Measurements from ENCODE around the gene SMCO2.

Gene SMCO2

GRCh38 chr12:27463511-27464219 is 17.1 kb downstream of the SMCO2 start:
- Mint-ChIP-seq H3K4me1 (ENCODE audit: low read depth) (peaks cover 43% of the 10 kb centered on the region), H3K27ac (peak overlapping the region; percentile 17), H3K9me3 (no peaks in the 10 kb centered on the region), H3K4me3 (no peak overlapping the region), H3K27me3 (peaks cover 2% of the 10 kb centered on the region), H3K36me3 (ENCODE audit: low read depth) (no peaks in the 10 kb centered on the region)
- intact Hi-C loops (cut with micrococcal nuclease), result no loop called here

DNA sequence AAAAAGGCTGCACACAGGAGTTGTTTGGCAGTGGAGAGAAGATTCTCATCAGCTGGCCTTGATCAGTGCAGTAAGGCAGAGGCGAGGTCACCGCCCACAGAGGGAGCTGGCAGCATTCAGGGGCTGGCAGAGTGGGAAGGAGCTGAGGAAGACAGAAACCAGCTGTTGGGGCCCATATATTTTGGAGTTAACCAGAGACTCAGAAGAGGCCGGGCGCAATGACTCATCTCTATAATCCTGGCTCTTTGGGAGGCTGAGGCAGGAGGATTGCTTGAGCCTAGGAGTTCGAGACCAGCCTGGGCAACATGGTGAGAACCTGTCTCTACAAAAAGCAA is 17.7 kb downstream of the SMCO2 start:
- Mint-ChIP-seq H3K36me3 (ENCODE audit: low read depth) (no peaks in the 10 kb centered on the region), H3K27ac (peak overlapping the region; percentile 17), H3K4me1 (ENCODE audit: low read depth) (peaks cover 43% of the 10 kb centered on the region), H3K27me3 (peaks cover 2% of the 10 kb centered on the region), H3K4me3 (no peak overlapping the region), H3K9me3 (no peaks in the 10 kb centered on the region)
- intact Hi-C loops (cut with micrococcal nuclease), result no loop called here

GRCh38 chr12:27467641-27468040 is 21.1 kb downstream of the SMCO2 start:
- intact Hi-C loops (cut with micrococcal nuclease), result no loop called here
- H3K36me3 Mint-ChIP-seq (ENCODE audit: low read depth), result no peaks in the 10 kb centered on the region

GRCh38 chr12:27468241-27468640 is 21.7 kb downstream of the SMCO2 start:
- intact Hi-C loops (cut with micrococcal nuclease), result no loop called here
- H3K27ac Mint-ChIP-seq, result no peak overlapping the region
- H3K27me3 Mint-ChIP-seq, result peaks cover 2% of the 10 kb centered on the region
- H3K4me1 Mint-ChIP-seq (ENCODE audit: low read depth), result peaks cover 17% of the 10 kb centered on the region
- H3K36me3 Mint-ChIP-seq (ENCODE audit: low read depth), result no peaks in the 10 kb centered on the region
- H3K4me3 Mint-ChIP-seq, result no peak overlapping the region
- no peaks in the 10 kb centered on the region for H3K9me3 Mint-ChIP-seq

More at GRCh38 chr12:27467641-27468040, 21.1 kb downstream of the SMCO2 start:
- Mint-ChIP-seq H3K9me3 (no peaks in the 10 kb centered on the region), H3K27ac (no peak overlapping the region), H3K4me3 (no peak overlapping the region), H3K27me3 (peaks cover 2% of the 10 kb centered on the region), H3K4me1 (ENCODE audit: low read depth) (peaks cover 23% of the 10 kb centered on the region)

DNA sequence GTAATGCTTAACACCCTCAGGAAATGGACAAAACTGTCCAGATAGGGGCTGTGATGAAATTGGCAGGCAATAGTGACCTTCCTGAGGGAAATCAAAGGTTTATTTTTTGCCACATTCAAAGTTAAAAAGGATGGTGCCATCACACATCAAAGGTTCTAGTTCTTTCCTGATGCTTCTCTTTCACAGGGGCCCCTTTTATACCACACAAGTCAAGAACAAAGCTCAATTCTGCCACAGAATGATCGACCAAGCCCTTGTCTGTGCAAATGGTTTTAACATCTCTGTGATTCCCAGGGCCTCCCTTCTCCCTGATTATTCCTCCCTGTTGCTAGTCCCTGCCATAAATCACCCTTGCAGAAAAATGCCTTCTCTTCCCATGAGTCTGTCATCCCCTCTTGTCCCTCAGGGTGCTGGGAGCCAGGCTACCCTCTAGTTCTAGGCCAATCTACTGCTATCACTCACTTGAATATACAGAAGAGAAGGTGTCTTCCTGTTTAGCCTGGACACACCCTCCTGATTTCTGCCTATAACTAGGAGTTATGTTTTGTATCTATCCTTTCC is 22.7 kb downstream of the SMCO2 start:
- Mint-ChIP-seq H3K27me3 (peaks cover 2% of the 10 kb centered on the region), H3K4me3 (no peak overlapping the region), H3K36me3 (ENCODE audit: low read depth) (no peaks in the 10 kb centered on the region), H3K27ac (no peak overlapping the region), H3K9me3 (no peaks in the 10 kb centered on the region), H3K4me1 (ENCODE audit: low read depth) (peaks cover 6% of the 10 kb centered on the region)
- intact Hi-C loops (cut with micrococcal nuclease), result no loop called here

GRCh38 chr12:27472604-27473003 is 26.1 kb downstream of the SMCO2 start:
- H3K27ac Mint-ChIP-seq, result no peak overlapping the region
- intact Hi-C loops (cut with micrococcal nuclease), result no loop called here
- peaks cover 17% of the 10 kb centered on the region for H3K36me3 Mint-ChIP-seq (ENCODE audit: low read depth)
- peaks cover 5% of the 10 kb centered on the region for H3K4me1 Mint-ChIP-seq (ENCODE audit: low read depth)
- H3K4me3 Mint-ChIP-seq, result no peak overlapping the region
- H3K9me3 Mint-ChIP-seq, result peaks cover 24% of the 10 kb centered on the region
- no peaks in the 10 kb centered on the region for H3K27me3 Mint-ChIP-seq

GRCh38 chr12:27474344-27474743 is 27.8 kb downstream of the SMCO2 start:
- Mint-ChIP-seq H3K4me3 (no peak overlapping the region), H3K27me3 (no peaks in the 10 kb centered on the region), H3K27ac (no peak overlapping the region), H3K4me1 (ENCODE audit: low read depth) (peaks cover 10% of the 10 kb centered on the region), H3K36me3 (ENCODE audit: low read depth) (peaks cover 26% of the 10 kb centered on the region), H3K9me3 (peaks cover 41% of the 10 kb centered on the region)
- intact Hi-C loops (cut with micrococcal nuclease), result no loop called here

GRCh38 chr12:27477049-27477448 is 30.5 kb downstream of the SMCO2 start:
- Mint-ChIP-seq H3K36me3 (ENCODE audit: low read depth) (peaks cover 42% of the 10 kb centered on the region), H3K9me3 (peaks cover 57% of the 10 kb centered on the region), H3K27me3 (no peaks in the 10 kb centered on the region), H3K4me1 (ENCODE audit: low read depth) (peaks cover 21% of the 10 kb centered on the region), H3K27ac (no peak overlapping the region), H3K4me3 (no peak overlapping the region)
- intact Hi-C loops (cut with micrococcal nuclease), result no loop called here

DNA sequence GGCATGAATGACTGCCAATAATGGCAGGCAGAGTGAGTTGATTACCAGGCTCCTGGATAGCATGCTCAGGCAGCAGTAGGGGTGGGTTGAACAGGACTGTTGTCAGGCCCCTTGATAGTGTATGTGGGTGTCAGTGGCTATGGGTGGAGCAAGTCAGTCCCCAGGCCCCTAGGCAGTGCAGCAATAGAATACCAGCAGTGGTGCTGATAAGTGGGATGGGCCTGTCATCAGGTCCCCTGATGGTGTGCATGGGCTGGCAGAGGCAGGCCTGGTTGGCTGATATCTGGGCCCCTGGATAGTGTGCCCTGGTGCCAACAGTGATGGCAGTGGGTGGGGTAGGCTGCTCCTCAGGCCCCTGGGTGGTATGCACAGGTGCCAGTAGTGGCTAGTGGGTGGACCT is 32.4 kb downstream of the SMCO2 start:
- Mint-ChIP-seq H3K9me3 (peaks cover 57% of the 10 kb centered on the region), H3K27me3 (no peaks in the 10 kb centered on the region), H3K36me3 (ENCODE audit: low read depth) (peaks cover 42% of the 10 kb centered on the region), H3K4me3 (no peak overlapping the region), H3K27ac (no peak overlapping the region), H3K4me1 (ENCODE audit: low read depth) (peaks cover 21% of the 10 kb centered on the region)
- intact Hi-C loops (cut with micrococcal nuclease), result no loop called here

DNA sequence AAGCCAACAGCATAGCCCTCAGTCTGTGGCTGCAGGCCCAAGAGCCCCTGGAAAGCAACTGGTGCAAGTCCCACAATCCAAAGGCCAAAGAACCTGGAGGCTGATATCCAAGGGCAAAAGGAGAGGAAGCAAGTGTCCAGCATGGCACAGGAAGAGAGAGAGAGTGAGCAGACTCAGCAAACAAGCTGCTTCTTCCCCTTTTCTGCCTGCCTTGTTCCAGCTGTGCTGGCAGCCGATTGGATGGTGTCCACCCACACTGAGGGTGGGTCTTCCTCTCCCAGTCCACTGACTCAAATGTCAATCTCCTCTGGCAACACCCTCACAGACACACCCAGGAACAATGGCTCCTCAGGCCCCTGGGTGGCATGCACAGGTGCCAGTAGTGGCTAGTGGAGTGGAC is 33.5 kb downstream of the SMCO2 start:
- no peak overlapping the region for H3K4me3 Mint-ChIP-seq
- peaks cover 57% of the 10 kb centered on the region for H3K9me3 Mint-ChIP-seq
- no peaks in the 10 kb centered on the region for H3K27me3 Mint-ChIP-seq
- intact Hi-C loops (cut with micrococcal nuclease), result no loop called here
- peaks cover 21% of the 10 kb centered on the region for H3K4me1 Mint-ChIP-seq (ENCODE audit: low read depth)
- peaks cover 42% of the 10 kb centered on the region for H3K36me3 Mint-ChIP-seq (ENCODE audit: low read depth)
- peak overlapping the region; percentile 75 for H3K27ac Mint-ChIP-seq

GRCh38 chr12:27486961-27487360 is 40.4 kb downstream of the SMCO2 start:
- Mint-ChIP-seq H3K27me3 (no peaks in the 10 kb centered on the region), H3K4me3 (no peak overlapping the region), H3K36me3 (ENCODE audit: low read depth) (no peaks in the 10 kb centered on the region), H3K4me1 (ENCODE audit: low read depth) (peaks cover 7% of the 10 kb centered on the region), H3K27ac (no peak overlapping the region), H3K9me3 (no peaks in the 10 kb centered on the region)
- intact Hi-C loops (cut with micrococcal nuclease), result no loop called here

DNA sequence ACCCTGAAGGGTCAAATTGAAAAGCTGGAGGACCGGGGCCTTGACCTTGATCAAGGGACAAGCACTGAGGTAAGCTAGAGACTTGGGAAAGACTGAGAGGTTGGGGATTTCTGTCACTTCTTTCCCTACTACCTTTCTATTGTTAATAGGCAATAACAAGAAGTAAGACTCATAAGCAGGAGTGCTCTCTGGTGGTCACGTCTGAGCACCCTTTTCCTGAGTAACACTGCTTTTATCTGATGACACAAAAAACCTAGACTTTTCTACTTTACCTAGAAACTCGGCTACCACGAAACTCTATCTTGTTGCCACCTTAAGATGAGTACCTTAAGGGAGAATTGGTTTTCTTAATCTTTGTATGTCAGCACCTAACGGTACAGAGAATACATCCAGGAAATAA is 41.9 kb downstream of the SMCO2 start:
- H3K36me3 Mint-ChIP-seq (ENCODE audit: low read depth), result no peaks in the 10 kb centered on the region
- peaks cover 7% of the 10 kb centered on the region for H3K4me1 Mint-ChIP-seq (ENCODE audit: low read depth)
- no peaks in the 10 kb centered on the region for H3K27me3 Mint-ChIP-seq
- no peak overlapping the region for H3K27ac Mint-ChIP-seq
- intact Hi-C loops (cut with micrococcal nuclease), result no loop called here
- H3K9me3 Mint-ChIP-seq, result no peaks in the 10 kb centered on the region
- no peak overlapping the region for H3K4me3 Mint-ChIP-seq

DNA sequence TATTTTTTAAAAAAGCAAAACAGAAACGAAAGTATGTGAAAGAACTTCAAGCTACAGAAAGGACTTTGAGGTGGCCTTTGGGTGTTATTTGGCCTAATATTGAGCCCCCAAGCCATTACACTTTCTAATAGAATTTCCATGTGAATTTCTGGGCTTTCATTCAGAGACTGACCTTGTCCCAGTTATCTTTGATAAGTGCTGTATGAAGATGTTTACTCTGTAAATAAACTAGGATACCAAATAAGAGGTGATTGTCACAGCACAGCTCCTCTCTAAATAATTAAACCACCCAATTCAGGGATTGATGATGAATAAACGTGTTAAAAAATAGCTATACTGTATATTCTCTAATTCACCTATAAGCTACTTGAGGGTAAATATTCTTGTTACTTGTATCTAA is 44.7 kb downstream of the SMCO2 start:
- Mint-ChIP-seq H3K36me3 (ENCODE audit: low read depth) (no peaks in the 10 kb centered on the region), H3K4me3 (no peak overlapping the region), H3K4me1 (ENCODE audit: low read depth) (peaks cover 7% of the 10 kb centered on the region), H3K27me3 (no peaks in the 10 kb centered on the region), H3K9me3 (no peaks in the 10 kb centered on the region), H3K27ac (no peak overlapping the region)
- intact Hi-C loops (cut with micrococcal nuclease), result no loop called here

DNA sequence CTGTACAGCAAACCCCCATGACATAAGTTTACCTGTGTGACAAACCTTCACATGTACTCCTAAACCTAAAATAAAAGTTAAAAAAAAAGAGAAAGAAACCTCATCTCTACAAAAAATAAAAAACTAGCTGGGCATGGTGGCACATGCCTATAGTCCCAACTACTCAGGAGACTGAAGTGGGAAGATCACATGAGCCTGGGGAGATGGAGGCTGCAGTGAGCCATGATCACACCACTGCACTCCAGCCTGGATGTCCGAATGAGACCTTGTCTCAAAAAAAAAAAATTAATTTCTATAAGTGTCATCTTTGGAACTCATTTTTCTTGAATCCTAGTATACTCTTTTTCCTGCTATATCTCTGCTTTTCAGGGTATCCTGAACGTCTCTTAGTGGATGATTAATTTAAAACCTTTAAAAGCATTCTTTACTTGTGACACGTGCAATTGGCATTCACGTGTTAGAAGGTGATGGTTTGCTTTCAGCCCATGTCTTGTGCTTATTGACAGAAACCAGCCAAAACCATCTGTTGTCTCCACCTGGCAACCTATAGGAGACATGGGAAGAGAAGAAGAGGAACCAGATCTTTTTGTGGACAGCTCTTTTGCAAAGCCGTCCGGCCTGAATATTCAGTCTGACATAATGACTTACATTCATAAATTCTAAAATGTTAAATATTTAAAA is 46.9 kb downstream of the SMCO2 start:
- Mint-ChIP-seq H3K27ac (no peak overlapping the region), H3K36me3 (ENCODE audit: low read depth) (no peaks in the 10 kb centered on the region), H3K4me3 (no peak overlapping the region), H3K9me3 (peaks cover 6% of the 10 kb centered on the region), H3K27me3 (no peaks in the 10 kb centered on the region), H3K4me1 (ENCODE audit: low read depth) (peaks cover 7% of the 10 kb centered on the region)
- intact Hi-C loops (cut with micrococcal nuclease), result no loop called here
